8988T (cell line): ENCODE data around the gene RPP25L.

Experiments
- DNase-seq: peaks from one replicate; pipeline ENCODE4 v3.0.0; 2011

RPP25L gene

DNA sequence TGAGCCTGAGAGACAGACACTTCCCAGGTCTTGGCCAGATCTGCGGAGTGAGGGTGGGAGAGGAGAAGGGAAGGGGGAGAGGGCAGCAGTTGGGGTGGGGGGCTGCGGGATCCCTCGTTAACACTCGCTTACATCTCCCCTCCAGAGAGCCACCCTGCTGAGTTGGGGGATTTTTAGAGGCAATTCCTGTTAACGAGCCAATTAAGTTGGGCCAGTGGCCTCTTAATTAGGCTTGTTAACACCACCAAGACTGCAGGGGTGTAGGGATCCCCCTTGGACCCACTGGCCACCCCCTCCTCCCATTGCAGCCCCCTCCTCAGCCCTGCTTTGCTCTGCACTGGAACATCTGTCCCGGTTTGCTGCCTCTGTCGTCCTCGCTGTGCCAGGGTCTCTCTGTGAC, 46.0 kb downstream of the RPP25L start:
- DNase-seq = no peak

- no peak for DNase-seq
Measured at GRCh38 chr9:34564617-34565016, 47.3 kb downstream of the RPP25L start.

DNA sequence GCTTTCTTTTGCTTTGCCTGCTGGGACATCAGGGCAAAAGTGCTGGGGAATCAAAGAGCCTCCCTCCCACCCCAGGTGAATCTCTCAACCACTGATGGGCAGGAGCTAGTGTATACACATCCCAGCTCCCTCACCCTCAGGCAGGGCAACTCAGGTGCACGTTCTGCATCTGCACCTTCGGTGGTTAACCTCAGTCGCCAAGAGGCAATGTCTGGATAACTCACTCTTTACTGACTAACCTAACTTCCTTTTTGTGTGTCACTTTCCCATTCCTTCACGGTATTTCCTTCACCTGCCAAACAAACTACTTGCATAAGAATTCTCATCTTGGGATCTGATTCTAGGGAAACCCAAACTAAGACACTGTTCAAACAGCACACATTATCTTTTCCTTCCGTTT, 48.6 kb downstream of the RPP25L start:
- DNase-seq = no peak

- no peak for DNase-seq
Measured at GRCh38 chr9:34562135-34562745, 49.7 kb downstream of the RPP25L start.

GRCh38 chr9:34560599-34561214, 51.2 kb downstream of the RPP25L start:
- DNase-seq = no peak
